ENCODE data around the gene TMEM63A. TPM values are rescaled to one million over a fixed set of nuclear protein-coding genes. Genes with fewer than 3 reads are reported as not detected.

The TMEM63A gene
- total and polyA plus RNA-seq, 2 donors (not counting 3 experiments of a cell fraction or from before 2014, with no cell fraction given): 28.7 to 41.4 TPM

GRCh38 chr1:225843426-225843795, 38.8 kb downstream of the TMEM63A start:
- Histone ChIP-seq H2AFZ (ENCODE audit: low read depth, low read length) (no peak overlapping the region), H3K9ac (replicated peaks; ENCODE audit: extremely low read depth, insufficient read depth, low read length) (no peak overlapping the region), H3K36me3 (ENCODE audit: control insufficient read depth in 2 of 2, extremely low read depth in 1 of 2, insufficient read depth in 2 of 2, low read length in 2 of 2) (peaks cover 0 to 9% of the 10 kb centered on the region in 2 experiments), H3K4me3 (replicated peaks in 1 of 3; ENCODE audit: insufficient read depth in 1 of 3, low read depth in 1 of 3, low read length in 3 of 3) (no peak overlapping the region), H3K27ac (ENCODE audit: insufficient read depth, low read depth, low read length) (no peak overlapping the region), H3K9me1 (replicated peaks; ENCODE audit: control insufficient read depth, extremely low read depth, insufficient read depth, low read length) (no peaks in the 10 kb centered on the region), H4K20me1 (replicated peaks; ENCODE audit: control insufficient read depth, extremely low read depth, insufficient read depth, low read length) (no peaks in the 10 kb centered on the region), H3K27me3 (ENCODE audit: control insufficient read depth in 2 of 2, insufficient read depth in 2 of 2, low read length in 2 of 2) (no peaks in the 10 kb centered on the region), H3K4me2 (ENCODE audit: insufficient read depth, low read length) (no peak overlapping the region), H3K9me3 (replicated peaks; ENCODE audit: control insufficient read depth, insufficient read depth, low read length) (no peaks in the 10 kb centered on the region), H3K79me2 (ENCODE audit: control insufficient read depth, insufficient read depth, low read length) (no peaks in the 10 kb centered on the region), H3K4me1 (ENCODE audit: control insufficient read depth, extremely low read depth, insufficient read depth, low read length) (no peaks in the 10 kb centered on the region)
- CTCF ChIA-PET: interaction anchor here (1.3 to 2.7 kb wide), 2 partner anchors 71 to 369 kb away, joined by 5 to 12 read pairs; no protein-coding TSS in a partner anchor
- FAIRE-seq: no peak
- POLR2A ChIA-PET: no interaction called here
- intact Hi-C loops (cut with micrococcal nuclease) (no loop called here), dilution Hi-C loops (cut with MboI; ENCODE audit: extremely low pct_ligation_motif_present, low sequenced_read_pairs) (no loop called here)
- TSS peak; percentile 2 for BruUV-seq (replicated peaks)
- DNase-seq (ENCODE audit: low read depth, low spot score): no peak
- TF ChIP-seq MYC (IDR thresholded peaks at IDR 0.05; ENCODE audit: low read depth, low read length) (no peak), POLR2A (IDR thresholded peaks at IDR 0.05; ENCODE audit: low read depth, low read length) (no peak), CTCF (IDR thresholded peaks at IDR 0.05; ENCODE audit: extremely low read depth in 1 of 2, insufficient read depth in 1 of 2, low read depth in 1 of 2, low read length in 2 of 2) (no peak), POLR2AphosphoS5 (IDR thresholded peaks at IDR 0.05; ENCODE audit: insufficient read depth, low read depth, low read length) (no peak), MAX (IDR thresholded peaks at IDR 0.05; ENCODE audit: insufficient read depth, insufficient read length) (no peak), JUN (IDR thresholded peaks at IDR 0.05; ENCODE audit: borderline replicate concordance, insufficient read depth, insufficient read length, low read depth) (no peak), EZH2 (IDR thresholded peaks at IDR 0.05; ENCODE audit: borderline replicate concordance, low read depth, low read length, severe bottlenecking) (no peak), GATA2 (IDR thresholded peaks at IDR 0.05; ENCODE audit: insufficient read depth, insufficient read length, low read depth, low read length) (no peak), FOS (IDR thresholded peaks at IDR 0.05; ENCODE audit: borderline replicate concordance, insufficient read depth, low read length) (no peak)

Data from endothelial cell of umbilical vein (primary cell).